Fibroblast of pulmonary artery (primary cell): Measurements from ENCODE around the gene FRMD1.

Experiments
- DNase-seq: peaks from one replicate; pipeline ENCODE4 v3.0.0-alpha.2; 2010; ENCODE audit warnings: low read depth
- H3K4me3 ChIP-seq: replicated peaks from 2 replicates; pipeline ENCODE4 v1.5.1; 2011; ENCODE audit warnings: low read depth, mild to moderate bottlenecking, control low read depth, low read length, moderate library complexity
- CTCF ChIP-seq: IDR thresholded peaks from 2 replicates; pipeline ENCODE4 v1.5.1; 2011; ENCODE audit warnings: mild to moderate bottlenecking, control low read depth, low read length, inconsistent platforms; ENCODE audit errors: missing control alignments

The FRMD1 gene

DNA sequence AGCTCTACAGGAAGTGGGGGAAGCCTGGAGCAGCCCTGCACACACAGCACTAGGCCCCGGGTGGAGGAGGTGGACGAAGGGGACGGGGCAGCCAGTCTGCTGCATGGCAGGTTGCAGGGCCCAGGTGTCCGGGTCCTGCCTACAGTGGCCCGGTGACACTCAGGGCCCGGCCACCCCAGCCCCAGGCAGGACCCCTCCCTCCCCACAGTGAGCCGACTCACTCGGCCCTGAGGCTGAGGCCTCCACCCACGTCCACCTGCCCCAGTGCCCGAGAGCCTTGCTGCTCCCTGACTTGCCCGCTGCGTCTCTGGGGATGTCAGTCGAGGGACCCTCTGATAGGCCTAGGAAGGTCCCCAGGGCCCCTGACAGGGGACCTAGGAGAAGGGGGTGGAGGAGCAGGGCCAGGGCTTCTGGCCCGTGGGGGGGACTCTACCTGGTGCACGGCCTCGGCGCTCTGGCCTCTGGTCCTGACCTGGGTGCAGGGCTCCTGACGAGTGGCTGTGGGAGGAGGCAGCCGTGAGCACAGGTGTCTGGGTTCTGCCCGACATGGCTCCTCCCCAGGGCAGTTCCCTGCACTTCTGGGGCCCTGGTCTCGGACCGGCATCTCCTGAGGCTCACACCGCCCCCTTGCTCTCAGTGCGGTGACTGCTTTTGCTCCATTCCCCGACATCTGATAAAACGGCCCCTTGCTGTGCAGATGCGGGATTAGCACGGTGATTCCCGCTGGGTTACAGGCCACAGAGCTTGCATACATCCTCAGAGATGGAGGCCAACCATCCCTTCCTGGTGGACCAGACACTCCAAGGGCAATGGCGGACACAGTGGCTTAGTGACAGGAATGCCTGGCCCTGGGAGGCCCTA lies 20.1 kb downstream of the FRMD1 start:
- TF ChIP-seq CTCF: no peak
- DNase-seq: no peak

GRCh38 chr6:168057836-168058235 lies 21.2 kb downstream of the FRMD1 start:
- H3K4me3 ChIP-seq: no peak overlapping the region
- no peak for DNase-seq
- TF ChIP-seq CTCF: no peak

More for the DNA sequence above, 20.1 kb downstream of the FRMD1 start:
- H3K4me3 ChIP-seq: no peak overlapping the region

- no peak for TF ChIP-seq CTCF
- DNase-seq: no peak
- no peak overlapping the region for H3K4me3 ChIP-seq
Observed at GRCh38 chr6:168056892-168057527, 22.0 kb downstream of the FRMD1 start.

DNA sequence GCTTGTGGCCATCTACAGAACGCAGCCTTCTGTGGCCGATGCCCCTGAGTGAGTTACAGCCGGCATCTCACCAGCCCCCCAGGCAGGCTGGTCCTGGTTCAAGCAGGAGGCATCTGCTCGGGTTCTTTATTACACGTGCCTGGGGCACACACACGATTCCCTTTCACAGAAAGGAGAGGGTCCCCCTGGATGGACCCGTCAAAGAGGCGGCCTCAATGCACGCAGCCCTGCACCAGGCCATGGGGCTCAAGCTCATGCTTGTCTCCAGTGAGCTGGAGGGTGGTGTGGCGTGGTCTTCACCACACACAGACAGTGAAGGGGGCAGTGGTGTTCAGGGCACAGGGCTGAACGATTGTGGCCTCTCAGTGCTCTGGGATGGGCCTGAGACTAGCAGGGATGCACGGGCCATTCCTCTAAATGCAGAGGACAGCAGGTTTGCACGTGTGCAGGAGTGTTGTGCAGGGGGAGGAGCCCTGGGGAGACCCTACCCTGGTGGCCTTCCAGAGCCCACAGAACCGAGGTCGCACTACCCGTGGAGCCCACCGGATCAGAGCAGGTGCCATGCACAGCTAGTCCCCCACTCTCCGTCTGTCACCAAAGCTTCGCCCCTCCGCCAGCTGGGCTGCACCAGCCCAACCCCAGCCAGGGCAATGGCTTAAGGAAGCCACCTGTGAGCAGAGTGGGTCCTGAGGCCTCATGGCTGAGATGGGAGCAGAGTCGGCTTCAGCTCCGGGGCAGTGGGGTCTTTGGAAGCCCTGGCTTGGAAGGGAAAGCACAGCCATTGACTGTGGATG lies 23.1 kb downstream of the FRMD1 start:
- no peak overlapping the region for H3K4me3 ChIP-seq
- no peak for DNase-seq
- no peak for TF ChIP-seq CTCF

- H3K4me3 ChIP-seq: no peak overlapping the region
- no peak for TF ChIP-seq CTCF
- no peak for DNase-seq
Observed at GRCh38 chr6:168054765-168055560, 24.0 kb downstream of the FRMD1 start.

- H3K4me3 ChIP-seq: no peak overlapping the region
- TF ChIP-seq CTCF: no peak
- DNase-seq: no peak
Observed at GRCh38 chr6:168053957-168054471, 25.0 kb downstream of the FRMD1 start.
